NAMALWA (cell line): ENCODE results near the gene SMIM28.
A peak's percentile ranks its signal among the peaks of the same experiment; 100 is the strongest.
"Not testable (repeated sequence)": the region's sequence is repeated elsewhere in the genome, so short reads cannot be mapped to it uniquely, and the experiment has no call there.

Source experiments
- DNase-seq: peaks from one replicate; pipeline ENCODE4 v3.0.0-alpha.2; 2015; ENCODE audit warnings: low spot score

Gene SMIM28

GRCh38 chr6:138377844-138378243 lies at the start of gene SMIM28:
TSS of gene SMIM28 (plus strand) at chr6:138377905. CDS start at chr6:138378073, 168 bp downstream.
- DNase-seq, result no peak

DNA sequence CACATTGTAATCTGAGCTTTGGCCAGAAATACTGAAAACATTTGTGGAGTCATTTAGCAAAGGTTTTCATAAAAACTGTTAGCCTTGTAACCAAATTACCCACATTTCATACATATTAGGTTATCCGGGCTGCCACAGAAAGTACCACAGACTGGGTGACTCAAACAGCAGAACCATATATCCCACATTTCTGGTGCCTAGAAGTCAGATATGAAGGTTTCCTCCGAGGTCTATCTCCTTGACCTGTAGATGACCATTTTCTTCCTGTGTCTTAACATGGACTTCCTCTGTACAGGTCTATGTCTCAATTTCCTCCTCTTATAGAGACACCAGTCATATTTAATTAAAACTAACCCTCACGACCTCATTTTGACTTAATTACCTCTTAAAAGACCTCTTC lies 49.5 kb upstream of the SMIM28 start:
- DNase-seq, result no peak

DNA sequence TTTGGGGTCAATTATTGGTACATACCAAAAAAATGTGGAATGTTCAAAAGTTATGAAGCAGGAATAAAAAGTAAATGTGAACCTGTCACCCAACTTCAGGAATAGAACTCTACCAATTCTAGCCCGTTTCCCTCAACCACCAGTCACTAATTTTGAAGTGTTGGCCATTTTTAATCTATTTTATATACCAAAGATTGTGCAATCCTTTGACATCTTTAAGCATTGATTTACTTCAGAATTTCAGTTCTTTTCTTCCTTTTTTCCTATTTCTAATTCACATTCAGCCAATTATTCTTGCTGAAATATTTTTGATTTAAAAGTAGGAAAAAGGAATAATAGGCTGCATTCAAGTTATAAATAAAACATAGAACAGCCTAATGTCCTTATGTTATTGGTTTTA lies 46.9 kb upstream of the SMIM28 start:
- no peak for DNase-seq

DNA sequence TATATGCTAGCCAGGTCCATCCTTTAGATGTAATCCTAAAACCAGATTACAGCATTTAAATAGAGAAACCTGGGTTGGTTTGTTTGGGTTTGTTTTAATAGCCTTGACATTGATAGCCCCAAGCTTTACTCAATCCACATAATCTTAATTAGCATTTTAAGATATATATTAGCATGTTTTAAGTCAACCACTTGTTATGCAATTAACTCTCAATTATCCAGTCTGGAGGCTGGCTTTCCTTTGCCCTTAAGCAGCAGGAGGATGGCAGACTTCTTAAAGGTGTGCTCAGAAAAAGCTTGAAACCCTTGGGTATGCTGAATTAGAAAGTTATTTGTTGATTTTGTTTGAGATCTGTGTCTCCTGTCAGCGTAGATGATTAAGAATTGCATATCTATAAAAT lies 46.3 kb upstream of the SMIM28 start:
- no peak for DNase-seq

DNA sequence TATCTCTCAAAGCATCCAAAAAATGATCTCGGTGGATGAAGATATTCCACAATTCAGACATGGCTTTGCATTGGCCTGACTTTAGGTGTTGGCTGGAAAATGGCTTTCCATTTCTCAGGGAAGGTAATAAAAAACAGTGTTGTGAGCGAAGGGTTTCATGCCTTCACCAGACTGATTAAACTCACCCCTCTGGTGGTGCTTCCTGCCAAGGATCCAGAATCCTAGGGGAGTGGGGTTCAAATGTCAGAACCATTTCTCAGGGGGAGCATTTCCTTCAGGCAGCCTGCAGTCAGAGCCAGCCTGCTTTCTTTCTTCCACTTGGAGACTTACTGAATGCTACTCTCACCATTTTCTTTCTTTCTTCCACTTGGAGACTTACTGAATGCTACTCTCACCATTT lies 45.7 kb upstream of the SMIM28 start:
- DNase-seq, result no peak

- no peak for DNase-seq
Observed at GRCh38 chr6:138334000-138334399, 43.7 kb upstream of the SMIM28 start.

- DNase-seq, result no peak
Observed at GRCh38 chr6:138334963-138335362, 42.7 kb upstream of the SMIM28 start.

- DNase-seq, result no peak
Observed at GRCh38 chr6:138336221-138336620, 41.5 kb upstream of the SMIM28 start.

GRCh38 chr6:138337076-138337475 lies 40.6 kb upstream of the SMIM28 start:
- DNase-seq, result no peak

DNA sequence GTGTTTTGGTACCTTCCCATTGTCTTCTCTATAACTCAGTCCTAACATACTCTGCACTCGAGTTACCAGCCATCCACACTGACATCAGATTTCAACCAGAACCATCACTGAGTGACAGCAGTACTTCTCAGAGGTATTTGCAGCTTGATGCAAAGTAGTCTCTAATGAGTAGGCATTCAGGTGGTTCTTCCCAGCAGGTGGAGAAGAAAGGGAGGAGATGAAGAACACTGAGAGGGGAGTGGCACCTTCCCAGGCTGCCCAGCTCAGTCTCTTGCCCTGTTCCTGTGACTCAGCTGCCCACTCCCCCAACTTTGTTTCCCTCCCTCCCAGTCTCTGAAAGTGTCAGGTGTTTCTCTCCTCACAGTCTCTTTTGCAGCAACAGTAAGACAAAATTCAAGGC lies 38.7 kb upstream of the SMIM28 start:
- no peak for DNase-seq

- DNase-seq, result no peak
Observed at GRCh38 chr6:138341176-138341575, 36.5 kb upstream of the SMIM28 start.

DNA sequence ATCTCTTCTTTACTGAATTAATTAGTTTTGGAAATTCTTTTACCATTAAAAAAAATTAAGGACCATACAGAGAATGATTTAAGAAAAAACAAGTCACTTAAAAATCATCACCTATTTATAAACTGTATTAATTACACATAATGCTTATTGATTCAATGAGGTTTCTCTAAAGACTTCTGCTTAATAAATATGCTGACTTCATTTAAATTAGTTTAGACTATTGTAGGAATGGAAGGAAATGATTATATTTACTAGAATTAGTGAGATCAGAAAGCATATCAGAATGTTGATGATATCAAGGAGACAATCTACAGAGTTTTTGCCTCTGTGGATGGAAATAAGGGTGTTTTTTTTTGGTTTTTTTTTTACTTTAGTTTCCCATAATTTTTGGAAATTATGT lies 34.6 kb upstream of the SMIM28 start:
- no peak for DNase-seq

- no peak for DNase-seq
Observed at GRCh38 chr6:138345565-138346285, 32.0 kb upstream of the SMIM28 start.

DNA sequence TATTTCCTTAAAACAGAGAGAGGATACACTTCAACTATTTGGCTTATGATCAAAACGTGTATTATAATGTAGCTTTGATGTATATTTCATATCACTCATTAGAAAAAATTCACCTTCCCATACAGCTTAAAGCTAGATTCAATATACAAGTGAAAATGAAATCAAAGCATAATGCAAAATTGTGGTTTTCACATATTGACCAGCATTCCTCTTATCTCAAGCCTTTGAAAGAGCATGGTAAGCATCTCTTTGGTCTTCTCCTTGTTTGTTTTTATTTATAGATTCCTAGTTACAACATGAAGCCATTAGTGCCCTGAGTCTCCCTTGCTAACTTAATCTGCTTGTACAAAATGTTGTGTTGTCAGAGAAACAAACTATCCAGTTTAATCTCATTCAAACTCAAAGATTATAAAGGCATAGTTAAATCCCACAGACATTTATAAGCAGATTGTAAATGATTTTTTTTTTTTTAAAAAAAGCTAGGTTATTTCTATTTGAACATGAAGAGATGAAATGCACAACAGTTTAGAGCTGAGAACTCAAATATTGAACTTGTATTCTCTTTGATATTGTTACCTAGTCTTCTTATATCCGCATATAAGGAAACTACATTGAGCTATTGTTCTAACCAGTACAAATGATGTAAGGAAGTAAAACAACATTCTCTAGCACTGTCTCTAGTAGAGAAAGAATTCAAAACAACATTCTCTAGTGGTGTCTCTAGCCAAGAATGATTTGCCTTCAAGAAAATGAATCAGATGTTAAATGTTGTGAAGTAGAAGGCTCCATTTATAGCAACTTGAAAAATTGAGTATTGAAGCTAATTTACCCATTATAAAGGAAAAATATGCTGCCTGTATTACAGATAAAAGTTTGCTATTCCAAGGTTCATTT lies 31.2 kb upstream of the SMIM28 start:
- no peak for DNase-seq

- DNase-seq, result no peak
Observed at GRCh38 chr6:138347864-138348263, 29.8 kb upstream of the SMIM28 start.

DNA sequence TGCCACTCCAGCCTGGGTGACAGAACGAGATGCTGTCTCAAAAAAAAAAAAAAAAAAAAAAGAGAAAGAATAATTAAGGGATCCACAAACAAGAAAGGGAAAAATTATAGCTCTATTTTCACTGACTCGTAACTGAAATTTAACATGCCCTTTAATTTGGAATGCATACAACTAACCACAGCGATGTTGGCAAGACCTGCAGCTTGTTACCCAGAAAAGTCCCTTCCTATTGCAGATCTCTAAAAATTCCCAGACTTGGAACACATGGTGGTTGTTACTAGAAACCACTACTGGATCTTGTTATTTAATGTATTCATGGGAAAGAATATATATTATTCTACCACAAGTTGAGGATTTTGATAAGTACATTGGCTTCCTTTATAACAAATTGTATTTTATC lies 27.8 kb upstream of the SMIM28 start:
- no peak for DNase-seq

DNA sequence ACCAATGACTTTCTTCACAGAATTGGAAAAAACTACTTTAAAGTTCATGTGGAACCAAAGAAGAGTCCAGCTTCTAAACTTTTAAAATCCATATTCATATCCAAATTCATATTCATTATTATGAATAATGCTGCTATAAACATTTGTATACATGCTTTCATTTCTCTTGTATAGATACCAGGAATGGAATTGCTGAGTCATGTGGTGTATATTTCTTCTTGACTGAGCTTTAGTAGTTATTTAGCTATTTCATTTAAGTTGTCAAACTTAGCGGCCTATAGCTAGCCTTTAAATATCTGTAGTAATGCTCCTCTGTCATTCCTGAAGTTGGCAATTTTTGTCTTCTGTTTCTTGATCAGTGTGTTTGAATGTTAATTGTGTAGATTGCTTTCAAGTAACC lies 19.8 kb upstream of the SMIM28 start:
- no peak for DNase-seq

GRCh38 chr6:138368684-138369083 lies 9.0 kb upstream of the SMIM28 start:
- not testable (repeated sequence) for DNase-seq

- no peak for DNase-seq
Observed at GRCh38 chr6:138370631-138371451, 6.9 kb upstream of the SMIM28 start.

DNA sequence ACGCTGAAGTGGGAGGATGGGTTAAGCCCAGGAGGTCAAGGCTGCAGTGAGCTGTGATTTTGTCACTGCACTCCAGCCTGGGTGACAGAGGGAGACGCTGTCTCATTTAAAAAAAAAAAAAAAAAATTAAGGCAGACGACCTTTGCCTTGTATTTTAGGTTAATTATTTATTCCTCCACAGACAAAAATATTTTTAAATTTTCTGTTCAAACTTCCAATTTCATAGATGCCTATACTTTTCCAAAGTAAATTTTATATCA lies 6.3 kb upstream of the SMIM28 start:
- no peak for DNase-seq

- no peak for DNase-seq
Observed at GRCh38 chr6:138371720-138372119, 6.0 kb upstream of the SMIM28 start.

DNA sequence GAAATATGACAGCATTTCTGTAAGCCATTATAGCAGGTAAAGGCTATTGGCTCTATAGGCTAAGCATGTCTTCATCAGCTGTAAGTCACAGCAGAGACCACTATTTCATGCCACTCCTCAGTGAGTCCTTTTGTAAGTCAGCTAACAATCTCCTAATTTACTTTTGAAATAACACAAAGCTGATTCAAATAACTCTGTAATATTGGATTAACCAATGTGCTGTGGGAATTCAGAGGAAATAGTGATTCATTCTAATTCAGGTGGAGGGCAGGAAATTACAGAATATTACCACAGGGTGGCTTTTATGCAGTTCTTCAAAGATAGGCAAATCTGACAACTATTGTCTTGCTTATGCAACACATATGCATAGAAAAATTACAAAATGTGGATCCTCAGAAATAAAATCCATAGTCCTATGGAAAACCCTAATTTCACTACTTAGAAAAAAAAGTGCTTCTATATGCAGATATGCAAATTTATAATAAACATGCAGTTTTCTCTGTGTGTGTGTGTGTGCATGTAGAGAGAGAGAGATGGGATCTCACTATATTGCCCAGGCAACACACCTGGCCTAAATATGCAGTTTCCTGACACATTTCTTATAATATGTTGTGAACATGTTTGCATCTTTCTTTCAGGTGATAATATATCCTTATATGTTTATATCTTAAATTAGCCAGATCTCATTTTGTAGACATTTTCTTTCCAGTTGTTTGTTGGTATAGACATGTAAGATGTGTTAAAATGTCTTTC lies 4.8 kb upstream of the SMIM28 start:
- DNase-seq, result peak; percentile 15
